ENCODE measurements around the gene LHX8.

LHX8 gene

DNA sequence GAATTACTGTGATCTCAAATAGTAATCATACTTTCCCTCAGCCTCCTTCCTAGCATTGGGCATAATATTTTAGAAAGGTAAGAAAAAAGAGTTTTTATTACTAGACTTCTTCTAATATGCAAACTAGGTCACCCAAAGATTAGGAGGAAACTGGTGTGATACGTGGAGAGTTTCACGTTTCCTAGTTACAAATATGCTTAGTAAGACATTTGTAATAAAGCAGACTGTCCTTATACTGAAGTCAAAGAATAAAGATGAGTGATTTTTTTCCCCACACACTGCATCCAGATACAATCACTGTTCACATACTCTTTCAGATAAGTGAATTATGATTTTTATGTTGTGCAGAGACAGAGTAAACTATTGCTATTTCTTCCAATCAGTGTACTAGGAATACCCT is 17.9 kb downstream of the LHX8 start:
- TF ChIP-seq FOXP2 (optimal IDR thresholded peaks at IDR 0.05; ENCODE audit: borderline replicate concordance, extremely low read depth, extremely low read length, insufficient read depth) (no peak), TAF1 (IDR thresholded peaks at IDR 0.05; ENCODE audit: borderline replicate concordance, insufficient read depth, low read length) (no peak), POLR2AphosphoS5 (IDR thresholded peaks at IDR 0.05; ENCODE audit: low read depth, low read length) (no peak), SIN3A (IDR thresholded peaks at IDR 0.05; ENCODE audit: borderline replicate concordance, insufficient read depth, low read length) (no peak)
- TF ChIP-seq, protein P1, sequence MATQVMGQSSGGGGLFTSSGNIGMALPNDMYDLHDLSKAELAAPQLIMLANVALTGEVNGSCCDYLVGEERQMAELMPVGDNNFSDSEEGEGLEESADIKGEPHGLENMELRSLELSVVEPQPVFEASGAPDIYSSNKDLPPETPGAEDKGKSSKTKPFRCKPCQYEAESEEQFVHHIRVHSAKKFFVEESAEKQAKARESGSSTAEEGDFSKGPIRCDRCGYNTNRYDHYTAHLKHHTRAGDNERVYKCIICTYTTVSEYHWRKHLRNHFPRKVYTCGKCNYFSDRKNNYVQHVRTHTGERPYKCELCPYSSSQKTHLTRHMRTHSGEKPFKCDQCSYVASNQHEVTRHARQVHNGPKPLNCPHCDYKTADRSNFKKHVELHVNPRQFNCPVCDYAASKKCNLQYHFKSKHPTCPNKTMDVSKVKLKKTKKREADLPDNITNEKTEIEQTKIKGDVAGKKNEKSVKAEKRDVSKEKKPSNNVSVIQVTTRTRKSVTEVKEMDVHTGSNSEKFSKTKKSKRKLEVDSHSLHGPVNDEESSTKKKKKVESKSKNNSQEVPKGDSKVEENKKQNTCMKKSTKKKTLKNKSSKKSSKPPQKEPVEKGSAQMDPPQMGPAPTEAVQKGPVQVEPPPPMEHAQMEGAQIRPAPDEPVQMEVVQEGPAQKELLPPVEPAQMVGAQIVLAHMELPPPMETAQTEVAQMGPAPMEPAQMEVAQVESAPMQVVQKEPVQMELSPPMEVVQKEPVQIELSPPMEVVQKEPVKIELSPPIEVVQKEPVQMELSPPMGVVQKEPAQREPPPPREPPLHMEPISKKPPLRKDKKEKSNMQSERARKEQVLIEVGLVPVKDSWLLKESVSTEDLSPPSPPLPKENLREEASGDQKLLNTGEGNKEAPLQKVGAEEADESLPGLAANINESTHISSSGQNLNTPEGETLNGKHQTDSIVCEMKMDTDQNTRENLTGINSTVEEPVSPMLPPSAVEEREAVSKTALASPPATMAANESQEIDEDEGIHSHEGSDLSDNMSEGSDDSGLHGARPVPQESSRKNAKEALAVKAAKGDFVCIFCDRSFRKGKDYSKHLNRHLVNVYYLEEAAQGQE (IDR thresholded peaks at IDR 0.05; ENCODE audit: insufficient read depth in 1 of 2, low read depth in 2 of 2, low read length in 2 of 2) = no peak

- no peak for TF ChIP-seq SIN3A (IDR thresholded peaks at IDR 0.05; ENCODE audit: borderline replicate concordance, insufficient read depth, low read length)
- TF ChIP-seq, protein P1 (IDR thresholded peaks at IDR 0.05; ENCODE audit: insufficient read depth in 1 of 2, low read depth in 2 of 2, low read length in 2 of 2) = no peak
- TF ChIP-seq TAF1 (IDR thresholded peaks at IDR 0.05; ENCODE audit: borderline replicate concordance, insufficient read depth, low read length) = no peak
- no peak for TF ChIP-seq POLR2AphosphoS5 (IDR thresholded peaks at IDR 0.05; ENCODE audit: low read depth, low read length)
- no peak for TF ChIP-seq FOXP2 (optimal IDR thresholded peaks at IDR 0.05; ENCODE audit: borderline replicate concordance, extremely low read depth, extremely low read length, insufficient read depth)
These were observed 25.0 kb downstream of the LHX8 start for GRCh38 chr1:75159154-75159553.

- no peak for TF ChIP-seq TAF1 (IDR thresholded peaks at IDR 0.05; ENCODE audit: borderline replicate concordance, insufficient read depth, low read length)
- TF ChIP-seq, protein P1 (IDR thresholded peaks at IDR 0.05; ENCODE audit: insufficient read depth in 1 of 2, low read depth in 2 of 2, low read length in 2 of 2) = no peak
These were observed 31.1 kb downstream of the LHX8 start for GRCh38 chr1:75165264-75165663.

DNA sequence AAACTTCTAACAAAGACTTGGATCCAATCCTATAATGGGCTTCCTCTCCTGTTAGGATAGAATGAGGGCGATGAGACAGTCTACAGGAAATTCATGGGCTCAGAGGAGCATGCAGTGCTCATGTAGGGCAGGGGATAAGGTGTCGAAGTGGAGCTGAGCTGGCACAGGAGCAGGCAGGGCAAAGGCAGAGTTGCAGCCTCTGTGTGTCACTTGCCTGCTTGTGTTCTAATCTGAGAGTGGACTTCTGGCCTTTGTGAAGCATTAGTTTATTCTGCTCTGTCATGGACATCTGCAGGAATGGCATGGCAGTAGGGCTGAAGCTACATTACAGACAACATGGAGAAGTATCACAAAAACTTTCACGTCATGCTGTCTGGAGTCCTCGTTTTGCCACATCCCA is 32.6 kb downstream of the LHX8 start:
- TF ChIP-seq TAF1 (IDR thresholded peaks at IDR 0.05; ENCODE audit: borderline replicate concordance, insufficient read depth, low read length) (no peak), POLR2AphosphoS5 (IDR thresholded peaks at IDR 0.05; ENCODE audit: low read depth, low read length) (no peak), FOXP2 (optimal IDR thresholded peaks at IDR 0.05; ENCODE audit: borderline replicate concordance, extremely low read depth, extremely low read length, insufficient read depth) (no peak), SIN3A (IDR thresholded peaks at IDR 0.05; ENCODE audit: borderline replicate concordance, insufficient read depth, low read length) (no peak)
- TF ChIP-seq, protein P1 (IDR thresholded peaks at IDR 0.05; ENCODE audit: insufficient read depth in 1 of 2, low read depth in 2 of 2, low read length in 2 of 2) = no peak

DNA sequence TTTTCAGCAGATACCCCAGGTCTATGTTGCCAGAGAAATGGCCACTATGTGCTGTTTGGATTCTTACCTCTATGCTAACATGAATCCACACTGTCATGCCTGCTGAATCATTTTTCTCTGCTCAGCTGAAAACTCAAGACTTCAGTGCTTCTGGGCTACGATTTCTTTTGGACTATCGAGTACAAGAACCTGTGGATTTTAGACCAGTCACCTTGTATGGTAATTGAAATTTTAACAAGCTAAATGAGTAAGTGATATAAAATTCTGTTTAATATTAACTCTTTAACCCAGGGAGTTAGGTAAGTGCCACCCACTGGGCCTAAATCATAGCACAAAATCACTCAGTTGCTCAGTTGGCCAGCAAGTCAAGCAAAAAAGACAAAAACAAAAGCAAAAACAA is 35.8 kb downstream of the LHX8 start:
- TF ChIP-seq SIN3A (IDR thresholded peaks at IDR 0.05; ENCODE audit: borderline replicate concordance, insufficient read depth, low read length) = no peak
- TF ChIP-seq POLR2AphosphoS5 (IDR thresholded peaks at IDR 0.05; ENCODE audit: low read depth, low read length) = no peak
- TF ChIP-seq TAF1 (IDR thresholded peaks at IDR 0.05; ENCODE audit: borderline replicate concordance, insufficient read depth, low read length) = no peak
- TF ChIP-seq, protein P1 (IDR thresholded peaks at IDR 0.05; ENCODE audit: insufficient read depth in 1 of 2, low read depth in 2 of 2, low read length in 2 of 2) = no peak
- no peak for TF ChIP-seq FOXP2 (optimal IDR thresholded peaks at IDR 0.05; ENCODE audit: borderline replicate concordance, extremely low read depth, extremely low read length, insufficient read depth)

All from PFSK-1 (cell line).